B cell (primary cell): ENCODE results near the gene KIRREL3. TPM values are rescaled to one million over a fixed set of nuclear protein-coding genes. Genes with fewer than 3 reads are reported as not detected.

Experiments used
- ATAC-seq: fragments of 200-7000 bp; cut with Tn5 transposase; one replicate; pipeline ENCODE4 v1.10.0; 2021; ENCODE audit warnings: low read depth, mild to moderate bottlenecking, moderate number of reproducible peaks, moderate library complexity
- CTCF ChIA-PET: fragments of 350-600 bp; sonication (Branson Sonifier 250); formaldehyde crosslinking; loops from one replicate; lab custom pipeline; 2021; ENCODE audit warnings: antibody characterized with exemption, inconsistent platforms; lab: Charles Lee
- POLR2A ChIA-PET: fragments of 350-600 bp; sonication (Branson Sonifier 250); formaldehyde crosslinking; loops from one replicate; lab custom pipeline; 2021; ENCODE audit warnings: antibody characterized with exemption; lab: Charles Lee
- DNase-seq: peaks from one replicate; pipeline ENCODE4 v3.0.0; 2013
- H2AFZ ChIP-seq: 2 replicates; pipeline ENCODE4 v1.6.1; 2012; ENCODE audit warnings: mild to moderate bottlenecking, low read depth, low read length; ENCODE audit not compliant: insufficient read depth, poor library complexity, severe bottlenecking
- H3K27ac ChIP-seq, 2 donors: 1 replicate in 1 of 2; 2 replicates in 1 of 2; pipeline ENCODE4 v1.5.1; 2012 to 2013; ENCODE audit warnings: low read length in 2 of 2, mild to moderate bottlenecking in 2 of 2, moderate library complexity in 1 of 2
- H3K27me3 ChIP-seq, 4 experiments: fragments of 200-600 bp in 1 of 4; sonication (generic) in 1 of 4; replicated peaks in 1 of 4; 1 replicate in 2 of 4; 2 replicates in 2 of 4; pipeline versions ENCODE4 v1.6.1 to v1.7.0; 2013 to 2016; ENCODE audit warnings: low read length in 3 of 4, mild to moderate bottlenecking in 2 of 4, mixed read lengths in 1 of 4, moderate library complexity in 1 of 4; ENCODE audit not compliant: insufficient read depth in 4 of 4, control insufficient read depth in 3 of 4; ENCODE audit errors: control extremely low read depth in 1 of 4
- H3K36me3 ChIP-seq, 2 experiments: replicated peaks in 1 of 2; 1 replicate in 1 of 2; 2 replicates in 1 of 2; pipeline versions ENCODE4 v1.6.1 to v1.7.1; 2013; ENCODE audit warnings: low read length in 1 of 2; ENCODE audit not compliant: insufficient read depth in 2 of 2, control insufficient read depth in 1 of 2; ENCODE audit errors: control extremely low read depth in 1 of 2, extremely low read depth in 1 of 2
- H3K4me1 ChIP-seq, 2 donors: fragments of 200-600 bp in 1 of 2; sonication (generic) in 1 of 2; 1 replicate in 1 of 2; 2 replicates in 1 of 2; pipeline versions ENCODE4 v1.5.1 to v1.6.1; 2013 to 2017; ENCODE audit warnings: low read length in 2 of 2; ENCODE audit not compliant: control insufficient read depth in 2 of 2, insufficient read depth in 2 of 2
- H3K4me2 ChIP-seq: replicated peaks from 2 replicates; pipeline ENCODE3; 2012; ENCODE audit warnings: mild to moderate bottlenecking, low read depth, low read length; ENCODE audit not compliant: poor library complexity, severe bottlenecking
- H3K4me3 ChIP-seq, 5 experiments: fragments of 200-600 bp in 1 of 5; sonication (generic) in 1 of 5; 1 replicate in 3 of 5; 2 replicates in 2 of 5; pipeline versions ENCODE4 v1.5.1 to v1.7.0; 2011 to 2016; ENCODE audit warnings: low read length in 4 of 5, mild to moderate bottlenecking in 4 of 5, low read depth in 2 of 5, control low read depth in 1 of 5, moderate library complexity in 1 of 5; ENCODE audit not compliant: insufficient read depth in 1 of 5; ENCODE audit errors: control extremely low read depth in 1 of 5, extremely low read depth in 1 of 5
- H3K79me2 ChIP-seq: fragments of 200-600 bp; sonication (generic); one replicate; pipeline ENCODE4 v1.6.0; 2016; ENCODE audit warnings: low read length; ENCODE audit not compliant: control insufficient read depth, insufficient read depth
- H3K9ac ChIP-seq: fragments of 200-600 bp; sonication (generic); 2 replicates; pipeline ENCODE4 v1.6.1; 2017; ENCODE audit warnings: mild to moderate bottlenecking, low read length, moderate library complexity
- H3K9me3 ChIP-seq, 3 donors: one replicate each; pipeline versions ENCODE4 v1.6.1 to v1.7.1; 2013; ENCODE audit warnings: low read length in 2 of 3; ENCODE audit not compliant: control insufficient read depth in 2 of 3, insufficient read depth in 1 of 3; ENCODE audit errors: control extremely low read depth in 1 of 3
- H4K20me1 ChIP-seq: 2 replicates; pipeline ENCODE4 v1.6.0; 2012; ENCODE audit warnings: mild to moderate bottlenecking, low read length; ENCODE audit not compliant: insufficient read depth, control insufficient read depth, poor library complexity, severe bottlenecking
- H3K27ac Mint-ChIP-seq: one replicate; pipeline ENCODE4 v1.8.0; 2021; ENCODE audit warnings: mixed read lengths
- H3K27me3 Mint-ChIP-seq: one replicate; pipeline ENCODE4 v1.8.0; 2021; ENCODE audit warnings: mixed read lengths
- H3K4me1 Mint-ChIP-seq: one replicate; pipeline ENCODE4 v1.8.0; 2021; ENCODE audit warnings: mixed read lengths
- H3K4me3 Mint-ChIP-seq: one replicate; pipeline ENCODE4 v1.8.0; 2021; ENCODE audit warnings: mixed read lengths
- H3K9me3 Mint-ChIP-seq: one replicate; pipeline ENCODE4 v1.8.0; 2022; ENCODE audit warnings: mixed read lengths; ENCODE audit not compliant: insufficient read depth
- EZH2 ChIP-seq: IDR thresholded peaks from 2 replicates; pipeline ENCODE4 v1.6.1; 2012; ENCODE audit warnings: borderline replicate concordance, low read depth, mild to moderate bottlenecking, moderate library complexity, low read length; ENCODE audit not compliant: insufficient read depth, poor library complexity, severe bottlenecking
- WGBS: methylation state at CpG from one replicate; pipeline ENCODE4 v1.1.5; 2013; ENCODE audit warnings: missing lambda C conversion rate; ENCODE audit not compliant: insufficient coverage; 5-methylcytosine and 5-hydroxymethylcytosine counted together
- intact Hi-C: fragments of 100-400 bp; cut with micrococcal nuclease; formaldehyde crosslinking; loops from one replicate; pipeline ENCODE4 v1.10.0; 2022
- polyA plus RNA-seq: library from polyadenylated mRNA; depleted of rRNA; stranded (reverse); fragments of >200 nt; gene quantifications from 2 replicates; pipeline ENCODE4 v1.2.3, GENCODE V29; 2012
- total RNA-seq, 2 donors: library from RNA; stranded (reverse); fragments of 120-200 nt in 1 of 2; gene quantifications; 1 replicate in 1 of 2; 2 replicates in 1 of 2; pipeline versions ENCODE4 v1.2.3 to v1.2.4, GENCODE V29; 2013 to 2022
- TF ChIP-seq, protein P1 (sequence below): fragments of 200-600 bp; IDR thresholded peaks from one replicate; pipeline ENCODE4 v1.8.0; 2022; ENCODE audit warnings: antibody characterized with exemption, mild to moderate bottlenecking

KIRREL3 gene
- total and polyA plus RNA-seq, 2 donors (not counting 1 experiment from before 2014, with no cell fraction given) = not detected

- Mint-ChIP-seq H3K27ac (no peak overlapping the region), H3K27me3 (peaks cover 14% of the 10 kb centered on the region), H3K9me3 (no peaks in the 10 kb centered on the region), H3K4me3 (no peak overlapping the region), H3K4me1 (no peaks in the 10 kb centered on the region)
- no peaks in the 10 kb centered on the region for H3K27me3 ChIP-seq
- H3K4me1 ChIP-seq = no peaks in the 10 kb centered on the region
- no peak overlapping the region for H2AFZ ChIP-seq
- TF ChIP-seq EZH2 = no peak
- TF ChIP-seq, protein P1, sequence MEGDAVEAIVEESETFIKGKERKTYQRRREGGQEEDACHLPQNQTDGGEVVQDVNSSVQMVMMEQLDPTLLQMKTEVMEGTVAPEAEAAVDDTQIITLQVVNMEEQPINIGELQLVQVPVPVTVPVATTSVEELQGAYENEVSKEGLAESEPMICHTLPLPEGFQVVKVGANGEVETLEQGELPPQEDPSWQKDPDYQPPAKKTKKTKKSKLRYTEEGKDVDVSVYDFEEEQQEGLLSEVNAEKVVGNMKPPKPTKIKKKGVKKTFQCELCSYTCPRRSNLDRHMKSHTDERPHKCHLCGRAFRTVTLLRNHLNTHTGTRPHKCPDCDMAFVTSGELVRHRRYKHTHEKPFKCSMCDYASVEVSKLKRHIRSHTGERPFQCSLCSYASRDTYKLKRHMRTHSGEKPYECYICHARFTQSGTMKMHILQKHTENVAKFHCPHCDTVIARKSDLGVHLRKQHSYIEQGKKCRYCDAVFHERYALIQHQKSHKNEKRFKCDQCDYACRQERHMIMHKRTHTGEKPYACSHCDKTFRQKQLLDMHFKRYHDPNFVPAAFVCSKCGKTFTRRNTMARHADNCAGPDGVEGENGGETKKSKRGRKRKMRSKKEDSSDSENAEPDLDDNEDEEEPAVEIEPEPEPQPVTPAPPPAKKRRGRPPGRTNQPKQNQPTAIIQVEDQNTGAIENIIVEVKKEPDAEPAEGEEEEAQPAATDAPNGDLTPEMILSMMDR = no peak
- no peaks in the 10 kb centered on the region for H3K79me2 ChIP-seq
- intact Hi-C loops = no loop called here
- no CpG with 5 or more reads among the region's 1 CpG for WGBS
- ChIA-PET POLR2A (no interaction called here), CTCF (no interaction called here)
- no peaks in the 10 kb centered on the region for H4K20me1 ChIP-seq
- no peaks in the 10 kb centered on the region for H3K36me3 ChIP-seq
- ATAC-seq = no peak
- H3K27ac ChIP-seq = no peak overlapping the region
- no peaks in the 10 kb centered on the region for H3K9me3 ChIP-seq
- H3K4me3 ChIP-seq = no peak overlapping the region
- DNase-seq = no peak
- H3K9ac ChIP-seq = no peak overlapping the region
- no peak overlapping the region for H3K4me2 ChIP-seq
These were observed 278.4 kb downstream of the KIRREL3 start for GRCh38 chr11:126722006-126722736.

- Mint-ChIP-seq H3K9me3 (no peaks in the 10 kb centered on the region), H3K4me3 (no peak overlapping the region), H3K4me1 (no peaks in the 10 kb centered on the region), H3K27ac (no peak overlapping the region), H3K27me3 (peaks cover 14% of the 10 kb centered on the region)
- Histone ChIP-seq H3K27me3 (no peaks in the 10 kb centered on the region), H3K79me2 (no peaks in the 10 kb centered on the region), H3K4me1 (no peaks in the 10 kb centered on the region), H3K27ac (no peak overlapping the region), H3K9ac (no peak overlapping the region), H2AFZ (no peak overlapping the region), H3K36me3 (no peaks in the 10 kb centered on the region), H3K9me3 (no peaks in the 10 kb centered on the region), H3K4me3 (no peak overlapping the region), H4K20me1 (no peaks in the 10 kb centered on the region), H3K4me2 (no peak overlapping the region)
- POLR2A ChIA-PET = no interaction called here
- TF ChIP-seq, protein P1 = no peak
- no peak for TF ChIP-seq EZH2
- WGBS = 84% methylated on average over 5 of the region's 5 CpGs
- DNase-seq (no peak), ATAC-seq (no peak)
- CTCF ChIA-PET = no interaction called here
- intact Hi-C loops = no loop called here
These were observed 279.9 kb downstream of the KIRREL3 start for GRCh38 chr11:126720539-126721235.
